ENCODE results near the gene FBXL17. TPM values are rescaled to one million over a fixed set of nuclear protein-coding genes. Genes with fewer than 3 reads are reported as not detected.

Gene FBXL17
- polyA plus RNA-seq, 1 experiment: 5.3 TPM

DNA sequence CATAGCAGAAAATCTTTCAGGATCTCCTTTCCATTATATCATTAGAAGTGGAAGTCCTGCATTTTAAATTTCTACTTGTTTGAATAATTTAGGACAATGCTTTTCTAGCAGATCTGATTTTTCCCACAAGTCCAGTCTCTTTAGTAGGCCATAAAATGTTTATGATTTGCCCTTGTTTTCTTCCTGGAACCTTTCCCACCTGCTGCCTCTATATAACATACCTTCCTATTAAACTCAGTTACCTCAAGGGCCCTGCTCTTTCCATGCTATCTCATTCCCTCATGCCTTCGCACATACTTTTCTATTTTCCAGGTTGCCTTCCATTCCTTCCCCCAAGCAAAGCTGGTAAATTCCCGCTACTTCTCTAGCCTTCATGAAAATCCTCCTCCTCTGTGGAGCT, 524.1 kb downstream of the FBXL17 start:
- H3K36me3 ChIP-seq (ENCODE audit: control insufficient read depth, insufficient read depth, low read length): no peaks in the 10 kb centered on the region
- H3K4me3 ChIP-seq (ENCODE audit: low read depth, low read length): no peak overlapping the region
- POLR2A ChIA-PET: no interaction called here
- no peak for DNase-seq (ENCODE audit: low read depth)
- CTCF ChIA-PET: no interaction called here
- no peaks in the 10 kb centered on the region for H3K27me3 ChIP-seq (ENCODE audit: control insufficient read depth, insufficient read depth, low read length)
- no peak for TF ChIP-seq CTCF (IDR thresholded peaks at IDR 0.05; ENCODE audit: insufficient read depth, low read depth, low read length)

DNA sequence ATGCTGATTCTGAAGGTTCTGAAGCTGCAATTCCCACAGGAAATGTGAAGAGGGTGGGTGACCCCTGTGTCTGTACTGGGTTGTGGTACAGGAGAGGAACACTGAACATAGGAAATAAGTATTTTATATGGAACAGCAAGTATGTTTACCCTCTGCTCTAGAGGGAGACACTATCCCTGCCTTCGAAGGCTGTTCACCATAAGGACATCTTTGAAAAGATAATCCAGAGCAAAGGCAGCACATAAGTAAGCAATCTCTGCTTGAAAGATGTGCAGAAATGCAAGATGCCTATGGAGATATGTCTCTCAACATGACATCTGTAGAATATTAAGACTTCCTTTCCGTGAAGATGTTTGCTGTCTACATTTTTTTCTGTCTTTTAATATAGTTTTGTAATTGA, 526.7 kb downstream of the FBXL17 start:
- Histone ChIP-seq H3K27me3 (ENCODE audit: control insufficient read depth, insufficient read depth, low read length) (no peaks in the 10 kb centered on the region), H3K4me3 (ENCODE audit: low read depth, low read length) (no peak overlapping the region), H3K36me3 (ENCODE audit: control insufficient read depth, insufficient read depth, low read length) (no peaks in the 10 kb centered on the region)
- DNase-seq (ENCODE audit: low read depth): no peak
- CTCF ChIA-PET: no interaction called here
- POLR2A ChIA-PET: no interaction called here
- TF ChIP-seq CTCF (IDR thresholded peaks at IDR 0.05; ENCODE audit: insufficient read depth, low read depth, low read length): no peak

DNA sequence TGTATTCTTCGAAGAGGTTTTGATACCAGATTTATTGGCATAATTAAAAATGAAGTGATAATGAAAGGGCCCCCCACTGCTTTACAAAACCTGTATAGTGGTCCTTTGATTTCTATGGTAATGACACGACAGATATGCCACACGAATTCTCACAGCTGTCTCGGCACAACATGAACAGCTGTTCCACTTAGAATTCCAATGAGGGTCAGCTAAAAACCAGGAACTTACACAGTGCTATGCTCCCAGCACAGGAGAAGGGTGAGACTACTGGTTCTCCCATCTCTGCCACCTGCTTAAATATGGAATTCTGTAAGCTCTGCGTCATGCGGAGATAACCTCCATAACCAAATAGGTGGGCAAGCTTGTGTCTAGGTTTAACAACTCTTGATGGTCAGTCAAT, 528.2 kb downstream of the FBXL17 start:
- CTCF ChIA-PET: interaction anchor here (1.6 kb wide), 1 partner anchor 14 kb away, joined by 4 read pairs; no protein-coding TSS in a partner anchor
- no peaks in the 10 kb centered on the region for H3K27me3 ChIP-seq (ENCODE audit: control insufficient read depth, insufficient read depth, low read length)
- no peaks in the 10 kb centered on the region for H3K36me3 ChIP-seq (ENCODE audit: control insufficient read depth, insufficient read depth, low read length)
- H3K4me3 ChIP-seq (ENCODE audit: low read depth, low read length): no peak overlapping the region
- POLR2A ChIA-PET: no interaction called here
- DNase-seq (ENCODE audit: low read depth): no peak
- TF ChIP-seq CTCF (IDR thresholded peaks at IDR 0.05; ENCODE audit: insufficient read depth, low read depth, low read length): no peak

DNA sequence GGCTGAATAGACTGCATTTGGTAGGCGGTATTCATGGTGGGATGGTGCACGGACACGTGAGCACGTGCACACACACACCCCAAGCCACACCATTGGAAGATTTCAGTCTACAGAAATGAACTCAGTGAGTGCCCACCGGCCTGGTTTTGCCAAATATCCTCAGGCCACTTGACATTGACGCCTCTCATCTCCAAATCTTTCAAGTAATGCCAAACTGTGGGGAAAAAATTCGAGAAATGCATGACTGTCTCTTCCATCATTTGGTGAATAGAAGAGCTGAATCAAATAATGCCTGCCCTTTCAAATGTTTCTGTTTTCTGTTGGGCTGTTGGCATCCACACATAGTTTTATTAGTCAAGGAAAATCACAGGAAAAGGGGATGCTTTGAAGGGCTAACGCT, 528.9 kb downstream of the FBXL17 start:
- Histone ChIP-seq H3K27me3 (ENCODE audit: control insufficient read depth, insufficient read depth, low read length) (no peaks in the 10 kb centered on the region), H3K4me3 (ENCODE audit: low read depth, low read length) (no peak overlapping the region), H3K36me3 (ENCODE audit: control insufficient read depth, insufficient read depth, low read length) (no peaks in the 10 kb centered on the region)
- DNase-seq (ENCODE audit: low read depth): no peak
- no peak for TF ChIP-seq CTCF (IDR thresholded peaks at IDR 0.05; ENCODE audit: insufficient read depth, low read depth, low read length)
- CTCF ChIA-PET: no interaction called here
- POLR2A ChIA-PET: no interaction called here

- no peak for TF ChIP-seq CTCF (IDR thresholded peaks at IDR 0.05; ENCODE audit: insufficient read depth, low read depth, low read length)
- H3K4me3 ChIP-seq (ENCODE audit: low read depth, low read length): no peak overlapping the region
- no peaks in the 10 kb centered on the region for H3K27me3 ChIP-seq (ENCODE audit: control insufficient read depth, insufficient read depth, low read length)
- POLR2A ChIA-PET: no interaction called here
- no peak for DNase-seq (ENCODE audit: low read depth)
- H3K36me3 ChIP-seq (ENCODE audit: control insufficient read depth, insufficient read depth, low read length): no peaks in the 10 kb centered on the region
- CTCF ChIA-PET: no interaction called here
Observed at GRCh38 chr5:107849118-107849517, 532.8 kb downstream of the FBXL17 start.
